ENCODE data around the gene HCFC1R1. TPM values are rescaled to one million over a fixed set of nuclear protein-coding genes. Genes with fewer than 3 reads are reported as not detected.
A peak's percentile ranks its signal among the peaks of the same experiment; 100 is the strongest.

Gene HCFC1R1
- total RNA-seq, 1 experiment from 2014 or later = 76.0 TPM

DNA sequence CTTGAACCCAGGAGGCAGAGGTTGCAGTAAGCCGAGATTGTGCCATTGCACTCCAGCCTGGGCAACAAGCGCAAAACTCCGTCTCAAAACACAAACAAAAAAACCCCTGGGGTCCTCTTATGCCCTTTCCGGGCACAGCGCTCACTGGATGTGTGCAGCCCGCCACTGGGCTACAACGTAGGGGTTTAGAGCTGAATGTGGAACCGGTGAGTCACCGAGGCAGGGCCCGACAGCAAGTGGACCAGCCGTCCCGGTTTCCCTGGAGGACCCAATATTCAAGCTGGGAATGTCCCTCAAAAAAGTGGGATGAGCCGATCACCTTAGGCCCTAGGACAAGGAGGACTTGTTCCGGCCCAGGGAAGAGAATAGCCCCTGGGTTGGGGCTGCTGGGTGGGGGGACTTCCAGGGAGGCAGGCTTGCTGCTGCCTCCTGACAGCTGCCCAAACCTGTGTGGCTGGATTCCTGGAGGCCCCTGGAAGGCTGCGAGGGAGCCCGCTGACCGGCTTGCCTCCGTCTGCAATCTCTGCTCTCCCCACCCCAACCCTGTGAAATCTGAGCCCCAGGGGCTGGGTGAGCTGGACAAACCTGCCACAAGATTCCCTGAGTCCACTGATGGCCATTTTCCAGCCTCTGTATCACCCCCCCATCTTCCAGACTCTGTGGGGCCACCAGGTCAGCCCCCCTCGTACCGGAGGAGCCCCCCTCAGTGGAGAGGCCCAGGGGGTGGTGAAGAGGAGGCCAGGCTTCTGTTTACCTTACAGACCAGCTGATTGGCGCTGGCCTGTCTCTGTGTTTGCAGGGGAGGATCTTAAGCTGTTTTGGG, 14.0 kb downstream of the HCFC1R1 start (continued):
- TF ChIP-seq, protein P1, sequence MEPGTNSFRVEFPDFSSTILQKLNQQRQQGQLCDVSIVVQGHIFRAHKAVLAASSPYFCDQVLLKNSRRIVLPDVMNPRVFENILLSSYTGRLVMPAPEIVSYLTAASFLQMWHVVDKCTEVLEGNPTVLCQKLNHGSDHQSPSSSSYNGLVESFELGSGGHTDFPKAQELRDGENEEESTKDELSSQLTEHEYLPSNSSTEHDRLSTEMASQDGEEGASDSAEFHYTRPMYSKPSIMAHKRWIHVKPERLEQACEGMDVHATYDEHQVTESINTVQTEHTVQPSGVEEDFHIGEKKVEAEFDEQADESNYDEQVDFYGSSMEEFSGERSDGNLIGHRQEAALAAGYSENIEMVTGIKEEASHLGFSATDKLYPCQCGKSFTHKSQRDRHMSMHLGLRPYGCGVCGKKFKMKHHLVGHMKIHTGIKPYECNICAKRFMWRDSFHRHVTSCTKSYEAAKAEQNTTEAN (CRISPR knock-in tag; IDR thresholded peaks at IDR 0.05) = 0 out of 2 replicates have a peak, but pooled peaks have one; percentile 63
- 0 out of 2 replicates have a peak, but pooled peaks have one; percentile 26 for TF ChIP-seq FOXJ3 (CRISPR knock-in tag; IDR thresholded peaks at IDR 0.05; ENCODE audit: borderline replicate concordance)
- TF ChIP-seq, protein P2, sequence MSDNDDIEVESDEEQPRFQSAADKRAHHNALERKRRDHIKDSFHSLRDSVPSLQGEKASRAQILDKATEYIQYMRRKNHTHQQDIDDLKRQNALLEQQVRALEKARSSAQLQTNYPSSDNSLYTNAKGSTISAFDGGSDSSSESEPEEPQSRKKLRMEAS (CRISPR knock-in tag; IDR thresholded peaks at IDR 0.05) = peak; percentile 64; the same call in 1 of the 2 replicates
- TF ChIP-seq FOXP1 (CRISPR knock-in tag; IDR thresholded peaks at IDR 0.05; ENCODE audit: borderline replicate concordance) = peak; percentile 34; the same call in 1 of the 2 replicates
- no peak for TF ChIP-seq GRHL2 (CRISPR knock-in tag; IDR thresholded peaks at IDR 0.05; ENCODE audit: insufficient replicate concordance, severe bottlenecking)
- TF ChIP-seq TP53 (CRISPR knock-in tag; IDR thresholded peaks at IDR 0.05) = peak; percentile 59; the same call in 1 of the 2 replicates
- TF ChIP-seq ETV6 (CRISPR knock-in tag; IDR thresholded peaks at IDR 0.05) = peak; percentile 53; the same call in 1 of the 2 replicates
- 0 out of 2 replicates have a peak, but pooled peaks have one; percentile 25 for TF ChIP-seq ZNF121 (CRISPR knock-in tag; IDR thresholded peaks at IDR 0.05)
- no peak for TF ChIP-seq ZNF671 (CRISPR knock-in tag; IDR thresholded peaks at IDR 0.05)
- TF ChIP-seq CREB1 (CRISPR knock-in tag; IDR thresholded peaks at IDR 0.05) = no peak
- 0 out of 2 replicates have a peak, but pooled peaks have one; percentile 29 for TF ChIP-seq ZNF423 (CRISPR knock-in tag; IDR thresholded peaks at IDR 0.05)
- TF ChIP-seq, protein P3, sequence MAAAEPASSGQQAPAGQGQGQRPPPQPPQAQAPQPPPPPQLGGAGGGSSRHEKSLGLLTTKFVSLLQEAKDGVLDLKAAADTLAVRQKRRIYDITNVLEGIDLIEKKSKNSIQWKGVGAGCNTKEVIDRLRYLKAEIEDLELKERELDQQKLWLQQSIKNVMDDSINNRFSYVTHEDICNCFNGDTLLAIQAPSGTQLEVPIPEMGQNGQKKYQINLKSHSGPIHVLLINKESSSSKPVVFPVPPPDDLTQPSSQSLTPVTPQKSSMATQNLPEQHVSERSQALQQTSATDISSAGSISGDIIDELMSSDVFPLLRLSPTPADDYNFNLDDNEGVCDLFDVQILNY (CRISPR knock-in tag; IDR thresholded peaks at IDR 0.05) = 0 out of 2 replicates have a peak, but pooled peaks have one; percentile 53
- no peak for TF ChIP-seq ATF1 (CRISPR knock-in tag; IDR thresholded peaks at IDR 0.05)
- TF ChIP-seq, protein P4, sequence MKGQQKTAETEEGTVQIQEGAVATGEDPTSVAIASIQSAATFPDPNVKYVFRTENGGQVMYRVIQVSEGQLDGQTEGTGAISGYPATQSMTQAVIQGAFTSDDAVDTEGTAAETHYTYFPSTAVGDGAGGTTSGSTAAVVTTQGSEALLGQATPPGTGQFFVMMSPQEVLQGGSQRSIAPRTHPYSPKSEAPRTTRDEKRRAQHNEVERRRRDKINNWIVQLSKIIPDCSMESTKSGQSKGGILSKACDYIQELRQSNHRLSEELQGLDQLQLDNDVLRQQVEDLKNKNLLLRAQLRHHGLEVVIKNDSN (CRISPR knock-in tag; IDR thresholded peaks at IDR 0.05) = no peak
- TF ChIP-seq, protein P5, sequence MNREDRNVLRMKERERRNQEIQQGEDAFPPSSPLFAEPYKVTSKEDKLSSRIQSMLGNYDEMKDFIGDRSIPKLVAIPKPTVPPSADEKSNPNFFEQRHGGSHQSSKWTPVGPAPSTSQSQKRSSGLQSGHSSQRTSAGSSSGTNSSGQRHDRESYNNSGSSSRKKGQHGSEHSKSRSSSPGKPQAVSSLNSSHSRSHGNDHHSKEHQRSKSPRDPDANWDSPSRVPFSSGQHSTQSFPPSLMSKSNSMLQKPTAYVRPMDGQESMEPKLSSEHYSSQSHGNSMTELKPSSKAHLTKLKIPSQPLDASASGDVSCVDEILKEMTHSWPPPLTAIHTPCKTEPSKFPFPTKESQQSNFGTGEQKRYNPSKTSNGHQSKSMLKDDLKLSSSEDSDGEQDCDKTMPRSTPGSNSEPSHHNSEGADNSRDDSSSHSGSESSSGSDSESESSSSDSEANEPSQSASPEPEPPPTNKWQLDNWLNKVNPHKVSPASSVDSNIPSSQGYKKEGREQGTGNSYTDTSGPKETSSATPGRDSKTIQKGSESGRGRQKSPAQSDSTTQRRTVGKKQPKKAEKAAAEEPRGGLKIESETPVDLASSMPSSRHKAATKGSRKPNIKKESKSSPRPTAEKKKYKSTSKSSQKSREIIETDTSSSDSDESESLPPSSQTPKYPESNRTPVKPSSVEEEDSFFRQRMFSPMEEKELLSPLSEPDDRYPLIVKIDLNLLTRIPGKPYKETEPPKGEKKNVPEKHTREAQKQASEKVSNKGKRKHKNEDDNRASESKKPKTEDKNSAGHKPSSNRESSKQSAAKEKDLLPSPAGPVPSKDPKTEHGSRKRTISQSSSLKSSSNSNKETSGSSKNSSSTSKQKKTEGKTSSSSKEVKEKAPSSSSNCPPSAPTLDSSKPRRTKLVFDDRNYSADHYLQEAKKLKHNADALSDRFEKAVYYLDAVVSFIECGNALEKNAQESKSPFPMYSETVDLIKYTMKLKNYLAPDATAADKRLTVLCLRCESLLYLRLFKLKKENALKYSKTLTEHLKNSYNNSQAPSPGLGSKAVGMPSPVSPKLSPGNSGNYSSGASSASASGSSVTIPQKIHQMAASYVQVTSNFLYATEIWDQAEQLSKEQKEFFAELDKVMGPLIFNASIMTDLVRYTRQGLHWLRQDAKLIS (CRISPR knock-in tag; IDR thresholded peaks at IDR 0.05; ENCODE audit: borderline replicate concordance) = 0 out of 2 replicates have a peak, but pooled peaks have one; percentile 33
- peak; percentile 83; the same call in 1 of the 2 replicates for TF ChIP-seq TEAD1 (CRISPR knock-in tag; IDR thresholded peaks at IDR 0.05)
- 0 out of 2 replicates have a peak, but pooled peaks have one; percentile 9 for TF ChIP-seq MYBL2 (CRISPR knock-in tag; IDR thresholded peaks at IDR 0.05)
- TF ChIP-seq ZNF416 (CRISPR knock-in tag; IDR thresholded peaks at IDR 0.05) = peak; percentile 55; the same call in 1 of the 2 replicates

DNA sequence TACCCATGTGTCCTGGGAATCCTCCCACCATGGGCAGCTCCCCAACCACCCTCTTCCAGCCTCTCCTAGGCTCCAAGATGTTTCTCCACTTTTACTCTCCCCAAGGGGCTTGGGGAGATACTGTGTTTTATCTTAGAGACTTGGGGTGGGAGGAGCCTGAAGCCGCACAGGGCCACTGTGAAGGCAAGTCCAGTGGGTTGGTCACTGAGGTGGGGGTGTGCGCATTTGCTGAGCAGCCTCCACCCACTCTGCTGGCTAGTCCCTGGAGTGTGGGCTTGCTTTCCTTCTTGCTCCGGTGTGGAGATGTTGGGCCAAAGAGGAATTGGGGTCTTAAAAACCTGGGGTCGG, 15.1 kb downstream of the HCFC1R1 start:
- POLR2A ChIA-PET = interaction anchor here (1.2 to 13.9 kb wide), 6 partner anchors 13 to 91 kb away, joined by 3 to 502 read pairs (median 6); partner anchors contain the start of genes CLDN6, HCFC1R1, THOC6 and TNFRSF12A
- CTCF ChIA-PET = interaction anchor here (1.1 to 13.4 kb wide), 5 partner anchors 13 to 32 kb away, joined by 3 to 360 read pairs (median 7); partner anchors contain the start of genes CLDN6, HCFC1R1, THOC6 and TNFRSF12A
- Mint-ChIP-seq H3K4me1 (peaks cover 67% of the 10 kb centered on the region), H3K9me3 (no peaks in the 10 kb centered on the region), H3K27ac (peak overlapping the region; percentile 100), H3K27me3 (ENCODE audit: low read depth) (no peaks in the 10 kb centered on the region), H3K36me3 (no peaks in the 10 kb centered on the region), H3K4me3 (peak overlapping the region; percentile 74)
- ATAC-seq (no peak), DNase-seq (ENCODE audit: low spot score) (no peak)
- TF ChIP-seq, protein P4 (CRISPR knock-in tag; IDR thresholded peaks at IDR 0.05) = no peak
- TF ChIP-seq, protein P6, sequence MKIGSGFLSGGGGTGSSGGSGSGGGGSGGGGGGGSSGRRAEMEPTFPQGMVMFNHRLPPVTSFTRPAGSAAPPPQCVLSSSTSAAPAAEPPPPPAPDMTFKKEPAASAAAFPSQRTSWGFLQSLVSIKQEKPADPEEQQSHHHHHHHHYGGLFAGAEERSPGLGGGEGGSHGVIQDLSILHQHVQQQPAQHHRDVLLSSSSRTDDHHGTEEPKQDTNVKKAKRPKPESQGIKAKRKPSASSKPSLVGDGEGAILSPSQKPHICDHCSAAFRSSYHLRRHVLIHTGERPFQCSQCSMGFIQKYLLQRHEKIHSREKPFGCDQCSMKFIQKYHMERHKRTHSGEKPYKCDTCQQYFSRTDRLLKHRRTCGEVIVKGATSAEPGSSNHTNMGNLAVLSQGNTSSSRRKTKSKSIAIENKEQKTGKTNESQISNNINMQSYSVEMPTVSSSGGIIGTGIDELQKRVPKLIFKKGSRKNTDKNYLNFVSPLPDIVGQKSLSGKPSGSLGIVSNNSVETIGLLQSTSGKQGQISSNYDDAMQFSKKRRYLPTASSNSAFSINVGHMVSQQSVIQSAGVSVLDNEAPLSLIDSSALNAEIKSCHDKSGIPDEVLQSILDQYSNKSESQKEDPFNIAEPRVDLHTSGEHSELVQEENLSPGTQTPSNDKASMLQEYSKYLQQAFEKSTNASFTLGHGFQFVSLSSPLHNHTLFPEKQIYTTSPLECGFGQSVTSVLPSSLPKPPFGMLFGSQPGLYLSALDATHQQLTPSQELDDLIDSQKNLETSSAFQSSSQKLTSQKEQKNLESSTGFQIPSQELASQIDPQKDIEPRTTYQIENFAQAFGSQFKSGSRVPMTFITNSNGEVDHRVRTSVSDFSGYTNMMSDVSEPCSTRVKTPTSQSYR (CRISPR knock-in tag; IDR thresholded peaks at IDR 0.05) = no peak
- no peak for TF ChIP-seq ZNF416 (CRISPR knock-in tag; IDR thresholded peaks at IDR 0.05)
- TF ChIP-seq, protein P7, sequence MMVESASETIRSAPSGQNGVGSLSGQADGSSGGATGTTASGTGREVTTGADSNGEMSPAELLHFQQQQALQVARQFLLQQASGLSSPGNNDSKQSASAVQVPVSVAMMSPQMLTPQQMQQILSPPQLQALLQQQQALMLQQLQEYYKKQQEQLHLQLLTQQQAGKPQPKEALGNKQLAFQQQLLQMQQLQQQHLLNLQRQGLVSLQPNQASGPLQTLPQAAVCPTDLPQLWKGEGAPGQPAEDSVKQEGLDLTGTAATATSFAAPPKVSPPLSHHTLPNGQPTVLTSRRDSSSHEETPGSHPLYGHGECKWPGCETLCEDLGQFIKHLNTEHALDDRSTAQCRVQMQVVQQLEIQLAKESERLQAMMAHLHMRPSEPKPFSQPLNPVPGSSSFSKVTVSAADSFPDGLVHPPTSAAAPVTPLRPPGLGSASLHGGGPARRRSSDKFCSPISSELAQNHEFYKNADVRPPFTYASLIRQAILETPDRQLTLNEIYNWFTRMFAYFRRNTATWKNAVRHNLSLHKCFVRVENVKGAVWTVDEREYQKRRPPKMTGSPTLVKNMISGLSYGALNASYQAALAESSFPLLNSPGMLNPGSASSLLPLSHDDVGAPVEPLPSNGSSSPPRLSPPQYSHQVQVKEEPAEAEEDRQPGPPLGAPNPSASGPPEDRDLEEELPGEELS (CRISPR knock-in tag; IDR thresholded peaks at IDR 0.05) = no peak
- 0 out of 2 replicates have a peak, but pooled peaks have one; percentile 19 for TF ChIP-seq CREM (CRISPR knock-in tag; IDR thresholded peaks at IDR 0.05)
- no peak for TF ChIP-seq ZNF671 (CRISPR knock-in tag; IDR thresholded peaks at IDR 0.05)
